ENCODE data around the gene AP1M1.
"Not testable (repeated sequence)": the region's sequence is repeated elsewhere in the genome, so short reads cannot be mapped to it uniquely, and the experiment has no call there.

The AP1M1 gene

GRCh38 chr19:16265205-16265604 lies 67.5 kb downstream of the AP1M1 start:
- no peak for DNase-seq

GRCh38 chr19:16265890-16266585 lies 68.3 kb downstream of the AP1M1 start:
- no peak for DNase-seq

- peak in 2 of 4 experiments; percentile 31 to 36 for DNase-seq
Measured at GRCh38 chr19:16266586-16266942, 68.9 kb downstream of the AP1M1 start.

GRCh38 chr19:16268676-16269319 lies 71.1 kb downstream of the AP1M1 start:
- DNase-seq, result no peak

- DNase-seq, result no peak
Measured at GRCh38 chr19:16272945-16273344, 75.2 kb downstream of the AP1M1 start.

GRCh38 chr19:16274447-16274846 lies 76.7 kb downstream of the AP1M1 start:
- no peak for DNase-seq

GRCh38 chr19:16280306-16280705 lies 82.6 kb downstream of the AP1M1 start:
- DNase-seq, result no peak

GRCh38 chr19:16281743-16282142 lies 84.0 kb downstream of the AP1M1 start:
- DNase-seq, result no peak

GRCh38 chr19:16283210-16284061 lies 85.7 kb downstream of the AP1M1 start:
- DNase-seq, result peak in 2 of 4 experiments; percentile 19 to 34

GRCh38 chr19:16284505-16284904 lies 86.8 kb downstream of the AP1M1 start:
- no peak for DNase-seq

GRCh38 chr19:16285079-16285478 lies 87.4 kb downstream of the AP1M1 start:
- not testable (repeated sequence) for DNase-seq

GRCh38 chr19:16285769-16286498 lies 88.2 kb downstream of the AP1M1 start:
- DNase-seq, result no peak

GRCh38 chr19:16288544-16288943 lies 90.8 kb downstream of the AP1M1 start:
- no peak for DNase-seq

GRCh38 chr19:16289594-16289993 lies 91.9 kb downstream of the AP1M1 start:
- no peak for DNase-seq

- DNase-seq, result no peak
Measured at GRCh38 chr19:16290692-16291091, 93.0 kb downstream of the AP1M1 start.

GRCh38 chr19:16293118-16294091 lies 95.7 kb downstream of the AP1M1 start:
- DNase-seq, result no peak

- no peak for DNase-seq
Measured at GRCh38 chr19:16295057-16295456, 97.3 kb downstream of the AP1M1 start.
